GM23338 (cell line): Measurements from ENCODE around the gene POU6F1.

Experiments
- EZH2 ChIP-seq: fragments of 200-600 bp; sonication (generic); IDR thresholded peaks from one replicate; pipeline ENCODE4 v1.8.0; 2017; ENCODE audit warnings: antibody characterized with exemption, mild to moderate bottlenecking, low read depth; ENCODE audit not compliant: unreplicated experiment
- NANOG ChIP-seq: IDR thresholded peaks from 2 replicates; pipeline ENCODE4 v1.6.1; 2016; ENCODE audit warnings: antibody characterized with exemption, borderline replicate concordance
- STAT1 ChIP-seq: IDR thresholded peaks from one replicate; pipeline ENCODE4 v1.6.1; 2016; ENCODE audit warnings: antibody characterized with exemption; ENCODE audit not compliant: unreplicated experiment
- ZNF114 ChIP-seq: fragments of 250-450 bp; sonication (Bioruptor Pico); IDR thresholded peaks from 2 replicates; pipeline ENCODE4 v1.5.0; 2020; ENCODE audit warnings: mild to moderate bottlenecking, moderate library complexity
- TF ChIP-seq, protein P1 (sequence below), 2 experiments: fragments of 200-600 bp in 1 of 2; sonication (generic) in 1 of 2; conservative IDR thresholded peaks; 2 replicates each; pipeline versions ENCODE4 v1.5.1 to v1.6.1; 2016 to 2017; ENCODE audit warnings: antibody characterized with exemption in 2 of 2, low read depth in 2 of 2, mild to moderate bottlenecking in 2 of 2, moderate library complexity in 1 of 2
- TF ChIP-seq, protein P2 (sequence below): IDR thresholded peaks from one replicate; pipeline ENCODE4 v1.6.1; 2018; ENCODE audit warnings: antibody characterized with exemption; ENCODE audit not compliant: unreplicated experiment

GRCh38 chr12:51222461-51222860 lies 4.6 kb upstream of the POU6F1 start:
- TF ChIP-seq, protein P1, sequence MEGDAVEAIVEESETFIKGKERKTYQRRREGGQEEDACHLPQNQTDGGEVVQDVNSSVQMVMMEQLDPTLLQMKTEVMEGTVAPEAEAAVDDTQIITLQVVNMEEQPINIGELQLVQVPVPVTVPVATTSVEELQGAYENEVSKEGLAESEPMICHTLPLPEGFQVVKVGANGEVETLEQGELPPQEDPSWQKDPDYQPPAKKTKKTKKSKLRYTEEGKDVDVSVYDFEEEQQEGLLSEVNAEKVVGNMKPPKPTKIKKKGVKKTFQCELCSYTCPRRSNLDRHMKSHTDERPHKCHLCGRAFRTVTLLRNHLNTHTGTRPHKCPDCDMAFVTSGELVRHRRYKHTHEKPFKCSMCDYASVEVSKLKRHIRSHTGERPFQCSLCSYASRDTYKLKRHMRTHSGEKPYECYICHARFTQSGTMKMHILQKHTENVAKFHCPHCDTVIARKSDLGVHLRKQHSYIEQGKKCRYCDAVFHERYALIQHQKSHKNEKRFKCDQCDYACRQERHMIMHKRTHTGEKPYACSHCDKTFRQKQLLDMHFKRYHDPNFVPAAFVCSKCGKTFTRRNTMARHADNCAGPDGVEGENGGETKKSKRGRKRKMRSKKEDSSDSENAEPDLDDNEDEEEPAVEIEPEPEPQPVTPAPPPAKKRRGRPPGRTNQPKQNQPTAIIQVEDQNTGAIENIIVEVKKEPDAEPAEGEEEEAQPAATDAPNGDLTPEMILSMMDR (conservative IDR thresholded peaks at IDR 0.05; ENCODE audit: low read depth in 2 of 2), result no peak
- TF ChIP-seq NANOG (no peak), EZH2 (no peak), ZNF114 (CRISPR knock-in tag) (no peak), STAT1 (no peak)
- TF ChIP-seq, protein P2, sequence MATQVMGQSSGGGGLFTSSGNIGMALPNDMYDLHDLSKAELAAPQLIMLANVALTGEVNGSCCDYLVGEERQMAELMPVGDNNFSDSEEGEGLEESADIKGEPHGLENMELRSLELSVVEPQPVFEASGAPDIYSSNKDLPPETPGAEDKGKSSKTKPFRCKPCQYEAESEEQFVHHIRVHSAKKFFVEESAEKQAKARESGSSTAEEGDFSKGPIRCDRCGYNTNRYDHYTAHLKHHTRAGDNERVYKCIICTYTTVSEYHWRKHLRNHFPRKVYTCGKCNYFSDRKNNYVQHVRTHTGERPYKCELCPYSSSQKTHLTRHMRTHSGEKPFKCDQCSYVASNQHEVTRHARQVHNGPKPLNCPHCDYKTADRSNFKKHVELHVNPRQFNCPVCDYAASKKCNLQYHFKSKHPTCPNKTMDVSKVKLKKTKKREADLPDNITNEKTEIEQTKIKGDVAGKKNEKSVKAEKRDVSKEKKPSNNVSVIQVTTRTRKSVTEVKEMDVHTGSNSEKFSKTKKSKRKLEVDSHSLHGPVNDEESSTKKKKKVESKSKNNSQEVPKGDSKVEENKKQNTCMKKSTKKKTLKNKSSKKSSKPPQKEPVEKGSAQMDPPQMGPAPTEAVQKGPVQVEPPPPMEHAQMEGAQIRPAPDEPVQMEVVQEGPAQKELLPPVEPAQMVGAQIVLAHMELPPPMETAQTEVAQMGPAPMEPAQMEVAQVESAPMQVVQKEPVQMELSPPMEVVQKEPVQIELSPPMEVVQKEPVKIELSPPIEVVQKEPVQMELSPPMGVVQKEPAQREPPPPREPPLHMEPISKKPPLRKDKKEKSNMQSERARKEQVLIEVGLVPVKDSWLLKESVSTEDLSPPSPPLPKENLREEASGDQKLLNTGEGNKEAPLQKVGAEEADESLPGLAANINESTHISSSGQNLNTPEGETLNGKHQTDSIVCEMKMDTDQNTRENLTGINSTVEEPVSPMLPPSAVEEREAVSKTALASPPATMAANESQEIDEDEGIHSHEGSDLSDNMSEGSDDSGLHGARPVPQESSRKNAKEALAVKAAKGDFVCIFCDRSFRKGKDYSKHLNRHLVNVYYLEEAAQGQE, result no peak
